SHP77 (cell line): ENCODE results near the gene CNP.
A peak's percentile ranks its signal among the peaks of the same experiment; 100 is the strongest.
"Not testable (repeated sequence)": the region's sequence is repeated elsewhere in the genome, so short reads cannot be mapped to it uniquely, and the experiment has no call there.

Experiments
- DNase-seq, 2 experiments: peaks; one replicate each; lab custom pipeline; 2025; lab: John Stamatoyannopoulos, UW

CNP gene

GRCh38 chr17:41966463-41967140 lies at the start of gene CNP:
TSS of gene CNP (plus strand) at chr17:41966795. CDS start at chr17:41966885, 90 bp downstream.
- DNase-seq, result peak; percentile 67 to 87

- DNase-seq, result no peak
These were observed 49.4 kb upstream of the CNP start for GRCh38 chr17:41917192-41917591.

GRCh38 chr17:41917679-41918313 lies 48.8 kb upstream of the CNP start:
- DNase-seq, result peak; percentile 24 to 46

GRCh38 chr17:41918314-41919164 lies 48.1 kb upstream of the CNP start, which contains the start of gene ACLY:
TSS of gene ACLY (minus strand) at chr17:41918951. CDS start at chr17:41913873, 5,078 bp downstream.
- DNase-seq, result peak; percentile 95 to 96

GRCh38 chr17:41919165-41919817 lies 47.3 kb upstream of the CNP start:
- peak; percentile 33 to 45 for DNase-seq

- DNase-seq, result no peak
These were observed 46.6 kb upstream of the CNP start for GRCh38 chr17:41919840-41920579.

GRCh38 chr17:41920580-41920955 lies 46.0 kb upstream of the CNP start:
- no peak for DNase-seq

GRCh38 chr17:41925991-41926590 lies 40.5 kb upstream of the CNP start:
- DNase-seq, result no peak

- no peak for DNase-seq
These were observed 37.8 kb upstream of the CNP start for GRCh38 chr17:41928693-41929251.

GRCh38 chr17:41930009-41930832 lies 36.4 kb upstream of the CNP start, which contains the start of gene ODAD4:
TSS of gene ODAD4 (plus strand) at chr17:41930617. CDS start at chr17:41930724, 107 bp downstream.
- peak; percentile 92 to 93 for DNase-seq

- DNase-seq, result not testable (repeated sequence)
These were observed 35.8 kb upstream of the CNP start for GRCh38 chr17:41930833-41931156.

- DNase-seq, result not testable (repeated sequence)
These were observed 34.9 kb upstream of the CNP start for GRCh38 chr17:41931715-41932114.

GRCh38 chr17:41932816-41933389 lies 33.7 kb upstream of the CNP start:
- DNase-seq, result no peak

- no peak for DNase-seq
These were observed 31.0 kb upstream of the CNP start for GRCh38 chr17:41935641-41936040.

- DNase-seq, result no peak
These were observed 28.3 kb upstream of the CNP start for GRCh38 chr17:41937970-41938954.

- DNase-seq, result no peak
These were observed 27.4 kb upstream of the CNP start for GRCh38 chr17:41939044-41939692.

- DNase-seq, result no peak
These were observed 26.9 kb upstream of the CNP start for GRCh38 chr17:41939693-41940090.

GRCh38 chr17:41941168-41941567 lies 25.4 kb upstream of the CNP start:
- DNase-seq, result no peak
